GM21381 (cell line): ENCODE results near the gene DNAAF8.
"Not testable (repeated sequence)": the region's sequence is repeated elsewhere in the genome, so short reads cannot be mapped to it uniquely, and the experiment has no call there.

ENCODE experiments used
- ATAC-seq: cut with Tn5 transposase; IDR thresholded peaks from one replicate; pipeline ENCODE4 v1.9.1; 2021; ENCODE audit warnings: mild to moderate bottlenecking, moderate library complexity; ENCODE audit not compliant: unreplicated experiment

The DNAAF8 gene

DNA sequence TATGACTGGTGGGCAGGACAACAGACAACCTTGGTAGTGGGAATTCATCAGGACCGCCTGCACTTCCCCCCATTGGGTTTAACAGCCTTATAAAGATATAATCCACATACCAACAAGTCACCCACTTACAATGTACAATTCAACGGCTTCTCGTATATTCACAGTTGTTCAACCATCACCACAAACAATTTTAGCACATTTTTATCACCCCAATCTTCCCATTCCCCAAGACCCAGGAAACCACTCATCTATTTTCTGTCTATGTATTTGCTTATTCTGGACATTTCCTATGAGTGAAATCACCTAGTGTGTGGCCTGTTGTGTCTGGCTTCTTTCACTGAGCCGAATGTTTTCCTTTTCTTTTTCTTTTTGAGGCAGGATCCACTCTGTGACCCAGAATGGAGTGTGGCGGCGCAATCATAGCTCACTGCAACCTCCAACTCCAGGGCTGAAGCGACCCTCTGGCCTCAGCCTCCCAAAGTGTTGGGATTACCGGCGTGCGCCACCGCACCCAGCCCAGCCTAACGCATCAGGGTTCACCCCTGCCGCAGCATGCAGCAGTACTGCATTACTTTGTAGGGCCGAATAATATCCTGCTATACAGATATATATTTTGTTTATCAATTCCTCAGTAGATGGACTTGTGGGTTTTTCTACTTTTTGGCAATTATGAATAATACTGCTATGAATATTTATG, 11.1 kb upstream of the DNAAF8 start:
- no peak for ATAC-seq

DNA sequence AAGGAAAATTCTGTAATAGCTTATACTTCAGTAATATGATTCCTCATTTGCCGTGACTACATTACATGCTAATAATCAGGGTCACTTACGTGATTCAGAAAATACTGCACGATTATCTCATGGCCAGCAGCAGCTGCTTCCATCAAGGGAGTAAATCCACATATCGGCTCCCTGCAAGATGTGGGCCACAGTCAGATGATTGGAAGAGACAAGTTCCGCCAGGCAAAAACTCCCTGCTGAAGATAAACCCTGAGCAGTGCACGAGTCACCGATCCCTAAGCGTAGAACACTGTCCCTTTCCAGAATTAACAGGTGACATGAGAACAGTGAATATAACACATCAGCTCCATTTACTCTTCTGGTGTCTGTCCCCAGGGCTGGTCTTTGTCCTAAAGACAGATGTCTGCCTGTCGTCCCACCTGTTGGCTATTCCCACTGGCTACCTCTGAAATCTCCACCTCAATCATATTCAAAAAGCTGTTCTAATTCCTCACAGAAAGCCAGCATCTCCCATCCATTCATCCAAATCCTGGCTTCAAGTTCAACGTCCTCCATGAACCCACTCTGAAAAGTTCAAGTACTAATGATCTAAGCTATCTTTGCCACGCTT, 9.6 kb upstream of the DNAAF8 start:
- ATAC-seq, result no peak

DNA sequence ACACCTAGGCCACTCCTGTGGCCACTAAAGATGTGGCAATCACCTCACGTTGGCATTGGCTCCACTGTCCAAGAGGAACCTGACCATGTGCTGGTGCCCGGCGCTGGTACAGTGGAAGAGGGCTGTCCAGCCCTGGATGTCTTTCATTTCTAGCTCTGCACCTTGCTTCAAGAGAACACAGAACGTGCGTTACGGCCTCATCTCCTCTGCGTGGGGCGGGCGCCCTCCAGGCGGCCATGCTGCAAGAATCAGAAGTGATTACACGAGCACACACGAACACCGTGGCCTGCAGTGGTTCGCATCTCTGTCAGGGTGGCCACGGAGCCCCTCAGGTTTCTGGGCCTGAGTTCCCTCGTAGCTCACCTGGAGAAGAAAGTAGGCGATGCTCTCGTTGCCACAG, 7.7 kb upstream of the DNAAF8 start:
- ATAC-seq, result no peak

DNA sequence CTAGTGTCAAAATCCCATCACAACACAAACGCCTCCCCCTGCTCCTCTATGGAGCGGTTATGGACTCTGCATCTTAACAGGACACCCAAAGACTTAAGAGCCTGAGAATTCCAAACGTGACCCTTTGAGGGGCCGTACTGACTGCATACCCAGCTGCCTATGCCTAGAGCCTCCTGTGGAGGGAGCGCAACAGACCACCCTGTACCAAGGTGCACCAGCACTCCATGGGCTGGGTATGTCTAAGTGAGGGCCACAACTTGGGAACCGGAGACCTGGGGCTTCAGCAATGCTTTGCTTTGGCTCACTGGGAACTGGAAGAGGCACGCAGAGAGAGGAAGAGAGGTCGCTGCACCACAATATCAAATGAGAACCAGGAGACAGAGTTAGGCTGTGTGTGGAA, 5.7 kb upstream of the DNAAF8 start:
- ATAC-seq, result no peak

DNA sequence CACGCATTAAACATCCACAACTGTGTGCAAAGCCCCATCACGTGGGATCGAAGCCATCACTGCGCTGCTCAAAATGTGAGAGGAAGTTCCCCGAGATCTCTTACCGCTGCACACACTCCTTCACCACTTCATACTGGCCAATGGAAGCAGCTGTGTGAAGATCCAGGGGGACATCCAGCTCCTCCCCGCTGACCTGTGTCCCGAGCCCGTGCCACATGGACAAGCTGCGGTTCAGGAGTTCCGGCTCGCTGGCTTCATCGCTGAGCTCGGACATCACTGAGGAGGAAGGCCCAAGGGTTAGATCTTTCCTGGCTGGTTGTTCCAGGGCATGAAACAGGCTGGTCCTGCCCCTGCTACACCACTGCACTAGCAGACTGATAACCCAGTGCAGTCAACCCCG, 4.5 kb upstream of the DNAAF8 start:
- ATAC-seq, result no peak

DNA sequence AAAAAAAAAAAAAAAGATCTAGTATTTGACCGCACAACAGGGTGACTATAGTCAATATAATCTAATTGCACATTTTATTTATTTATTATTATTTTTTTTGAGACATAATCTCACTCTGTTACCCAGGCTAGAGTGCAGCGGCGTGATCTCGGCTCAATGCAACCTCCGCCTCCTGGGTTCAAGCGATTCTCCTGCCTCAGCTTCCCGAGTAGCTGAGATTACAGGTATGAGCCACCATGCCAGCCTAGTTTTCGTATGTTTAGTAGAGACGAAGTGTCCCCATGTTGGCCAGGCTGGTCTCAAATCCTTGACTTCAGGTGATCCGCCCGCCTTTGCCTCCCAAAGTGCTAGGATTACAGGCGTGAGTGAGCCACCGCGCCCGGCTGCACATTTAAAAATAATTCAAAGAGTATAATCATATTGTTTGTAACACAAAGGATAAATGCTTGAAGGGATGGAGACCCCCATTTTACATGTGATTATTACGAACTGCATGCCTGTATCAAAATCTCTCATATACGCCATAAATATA, 1.1 kb upstream of the DNAAF8 start:
- ATAC-seq, result no peak

DNA sequence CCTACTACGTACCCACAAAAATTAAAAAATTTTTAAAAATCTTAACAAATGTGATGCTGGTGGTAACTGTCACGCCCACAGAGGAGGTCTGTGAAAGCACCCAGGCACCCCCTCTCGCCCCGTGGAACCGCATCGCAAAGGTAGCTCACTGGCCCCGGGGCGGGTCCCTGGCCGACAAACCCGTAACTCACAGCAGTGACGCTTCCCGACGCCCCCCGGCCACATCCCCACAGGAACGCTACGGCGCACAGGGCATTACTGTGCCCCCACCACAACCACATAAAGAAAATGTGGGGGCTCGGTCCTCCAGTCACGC, 632 bp upstream of the DNAAF8 start:
- peak; percentile 14 for ATAC-seq

DNA sequence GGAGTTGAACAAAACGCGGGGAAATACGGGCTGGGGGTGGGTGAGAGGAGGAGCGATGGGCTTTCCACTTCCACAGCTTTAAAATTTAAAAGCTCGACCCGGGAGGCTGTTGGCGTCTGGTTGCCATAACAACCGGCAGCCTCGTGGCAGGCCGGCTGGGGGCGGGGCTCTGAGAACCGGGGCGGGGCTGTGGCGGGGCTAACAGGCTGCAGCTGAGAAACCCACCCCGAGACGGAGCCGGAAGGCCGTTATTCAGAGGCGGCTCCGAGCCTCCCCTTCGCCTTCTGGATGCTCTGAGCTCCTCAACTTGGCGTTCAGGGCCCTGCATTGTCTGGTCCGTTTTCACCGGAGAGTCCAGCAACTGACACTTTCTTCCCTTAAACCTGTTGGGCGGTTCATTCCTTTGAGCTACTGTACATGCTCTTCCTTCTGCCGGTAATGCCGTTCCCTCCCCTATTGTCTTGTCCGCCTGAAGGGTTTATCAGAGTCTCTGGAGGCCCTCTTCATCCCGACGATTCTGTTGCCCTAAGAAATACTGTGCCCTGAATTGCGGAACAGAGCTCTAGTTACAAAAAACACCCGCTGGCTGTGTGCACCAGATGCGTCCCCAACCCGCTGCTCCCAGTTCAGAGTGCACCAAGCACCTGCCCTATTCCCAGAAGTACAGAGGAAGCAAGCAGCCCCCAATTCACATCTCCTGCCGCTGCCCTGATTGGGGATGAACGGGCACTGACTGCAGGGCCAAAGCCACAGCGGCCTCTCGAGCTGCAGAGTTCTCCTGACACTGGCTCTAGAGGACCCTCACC, 596 bp downstream of the DNAAF8 start:
- peak; percentile 50 for ATAC-seq

DNA sequence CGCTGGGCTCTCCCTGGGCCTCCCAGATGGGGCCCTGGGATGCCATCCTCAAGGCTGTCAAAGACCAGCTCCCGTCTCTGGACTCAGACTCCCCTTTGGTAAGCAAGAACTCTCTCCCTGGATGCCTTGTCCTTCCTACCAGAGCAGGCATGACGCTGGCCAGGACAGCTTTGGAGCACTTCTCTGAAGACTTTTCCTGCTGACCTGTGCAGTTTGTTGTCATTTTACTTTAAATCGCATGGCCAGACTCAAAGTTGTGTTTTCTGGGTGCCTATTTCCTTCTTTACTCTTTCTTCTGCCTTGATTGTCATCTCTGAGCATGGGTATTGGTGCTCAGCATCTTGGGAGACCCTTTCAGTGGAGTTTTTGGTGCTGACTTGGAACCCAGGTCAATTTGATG, 2.2 kb downstream of the DNAAF8 start:
- ATAC-seq, result no peak

DNA sequence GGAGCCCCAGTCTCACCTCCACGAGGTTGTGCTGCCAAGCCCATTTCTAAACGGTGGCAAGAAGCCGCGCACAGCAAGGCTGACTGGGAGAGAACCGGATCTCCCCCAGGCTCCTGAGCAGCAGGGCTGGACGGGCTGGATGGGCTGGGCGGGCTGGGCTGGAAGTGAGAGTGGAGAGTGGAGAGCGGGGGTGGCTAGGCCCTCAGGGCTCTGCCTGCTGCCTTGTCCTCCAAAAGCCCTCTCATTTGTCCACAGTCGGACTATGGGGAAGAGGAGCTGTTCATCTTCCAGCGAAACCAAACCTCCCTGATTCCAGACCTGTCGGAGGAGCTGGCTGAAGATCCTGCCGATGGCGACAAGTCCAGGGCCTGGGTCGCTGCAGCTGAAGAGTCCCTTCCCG, 3.2 kb downstream of the DNAAF8 start:
- ATAC-seq, result no peak

DNA sequence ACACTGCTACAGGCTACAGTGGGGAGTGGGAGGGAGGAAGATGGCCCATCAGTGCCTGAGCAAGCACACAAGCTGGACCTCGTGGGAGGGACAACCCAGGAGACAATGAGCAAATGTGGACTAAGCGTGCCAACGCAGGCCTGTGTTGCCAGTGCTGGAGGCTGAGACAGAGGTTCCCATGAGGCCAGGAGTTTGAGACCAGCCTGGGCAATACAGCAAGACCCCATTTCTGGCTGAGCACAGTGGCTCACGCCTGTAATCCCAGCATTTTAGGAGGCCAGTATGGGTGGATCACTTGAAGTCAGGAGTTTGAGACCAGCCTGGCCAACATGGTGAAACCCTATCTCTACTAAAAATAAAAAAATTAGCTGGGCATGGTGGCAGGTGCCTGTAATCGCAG, 4.0 kb downstream of the DNAAF8 start:
- ATAC-seq, result not testable (repeated sequence)

DNA sequence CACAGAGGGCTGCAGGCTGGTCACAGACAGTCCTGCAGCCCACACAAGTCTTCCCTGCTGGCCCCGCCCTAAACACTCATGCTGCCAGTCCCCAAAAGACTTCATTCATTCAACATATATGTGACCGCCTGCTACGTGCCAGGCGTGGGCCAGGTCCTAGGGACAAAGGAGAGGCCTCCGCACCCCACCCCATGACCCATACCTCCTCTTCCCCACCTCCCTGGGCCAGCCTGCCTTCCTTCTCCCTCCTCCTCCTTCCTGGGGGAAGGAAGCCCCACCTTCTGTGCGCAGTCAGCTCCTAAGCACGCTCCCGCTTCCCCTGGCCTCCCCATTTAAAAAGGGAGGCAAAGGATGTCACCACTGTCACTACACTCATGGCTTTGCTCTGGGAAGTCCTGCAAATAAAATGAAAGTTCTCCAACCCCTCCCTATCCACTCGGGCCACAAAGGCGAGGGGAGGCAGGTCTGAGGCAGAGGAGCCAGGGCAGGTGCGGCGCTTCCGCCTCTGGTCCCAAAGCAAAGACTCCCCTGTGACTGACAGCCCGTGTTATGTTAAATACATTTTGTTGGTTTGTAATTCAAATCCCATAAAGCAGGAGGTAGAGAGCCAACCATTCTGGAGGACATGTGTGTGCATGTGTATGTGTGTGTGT, 9.0 kb downstream of the DNAAF8 start:
- no peak for ATAC-seq

DNA sequence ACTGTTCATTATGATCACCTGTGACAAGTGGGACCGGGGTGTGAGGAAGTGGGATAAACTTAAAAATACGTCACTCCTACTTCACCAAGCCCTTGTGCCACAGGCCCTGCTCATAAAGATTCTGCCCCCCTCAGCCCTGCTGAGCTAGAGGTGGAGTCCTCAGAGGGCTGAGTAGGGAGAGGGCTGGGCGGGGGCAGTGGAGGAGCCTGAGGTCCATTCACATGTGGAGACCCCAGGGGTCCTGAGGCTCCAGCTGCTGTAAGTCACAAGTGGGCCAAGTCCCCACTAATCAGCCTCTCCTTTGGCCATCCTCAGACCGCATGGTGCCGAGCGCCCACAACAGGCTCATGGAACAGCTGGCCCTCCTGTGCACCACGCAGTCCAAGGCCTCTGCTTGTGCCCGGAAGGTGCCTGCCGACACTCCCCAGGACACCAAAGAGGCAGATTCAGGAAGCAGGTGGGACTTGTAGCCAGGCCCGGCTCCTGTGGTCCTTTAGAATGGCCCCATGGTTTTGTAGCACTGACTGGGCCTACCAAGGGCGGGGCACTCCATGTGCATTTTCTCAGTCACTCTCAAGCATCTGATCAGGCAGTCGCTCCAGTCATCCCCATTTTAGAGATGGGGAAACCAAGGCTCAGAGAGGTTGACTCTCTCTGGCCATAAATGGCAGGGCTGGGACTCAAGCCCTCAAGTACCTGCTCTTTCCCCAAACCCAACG, 10.4 kb downstream of the DNAAF8 start:
- ATAC-seq, result no peak

DNA sequence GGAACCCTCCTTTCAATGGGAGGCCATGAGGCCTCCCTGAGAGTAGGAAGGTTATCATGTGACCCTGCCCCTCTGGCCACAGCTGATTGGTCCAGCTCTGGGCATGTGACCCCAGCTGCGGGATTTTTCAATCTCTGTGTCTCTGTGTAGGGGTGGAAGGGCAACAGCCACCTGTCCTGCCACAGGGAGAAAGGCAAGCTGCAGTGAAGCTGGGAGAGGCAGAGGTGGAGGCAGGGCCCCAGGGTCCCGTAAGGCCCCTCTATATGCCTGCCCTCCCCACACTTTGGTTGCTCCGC, 10.9 kb downstream of the DNAAF8 start:
- ATAC-seq, result no peak

DNA sequence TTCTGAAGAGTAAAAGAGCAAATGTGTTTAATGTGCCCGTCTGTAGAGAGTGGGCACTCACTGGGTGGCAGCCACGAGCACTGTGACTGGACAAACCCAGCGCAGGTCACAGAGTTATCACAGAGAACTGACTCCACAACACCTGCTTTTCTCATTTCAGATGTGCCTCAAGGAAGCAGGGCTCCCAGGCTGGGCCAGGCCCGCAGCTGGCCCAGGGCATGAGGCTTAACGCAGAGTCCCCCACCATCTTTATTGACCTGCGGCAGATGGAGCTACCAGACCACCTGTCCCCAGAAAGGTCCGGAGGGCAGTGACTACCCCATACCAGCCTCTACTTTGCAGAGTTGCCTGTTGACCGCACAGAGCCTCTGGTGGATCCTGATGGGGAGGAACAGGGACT, 11.9 kb downstream of the DNAAF8 start:
- no peak for ATAC-seq

DNA sequence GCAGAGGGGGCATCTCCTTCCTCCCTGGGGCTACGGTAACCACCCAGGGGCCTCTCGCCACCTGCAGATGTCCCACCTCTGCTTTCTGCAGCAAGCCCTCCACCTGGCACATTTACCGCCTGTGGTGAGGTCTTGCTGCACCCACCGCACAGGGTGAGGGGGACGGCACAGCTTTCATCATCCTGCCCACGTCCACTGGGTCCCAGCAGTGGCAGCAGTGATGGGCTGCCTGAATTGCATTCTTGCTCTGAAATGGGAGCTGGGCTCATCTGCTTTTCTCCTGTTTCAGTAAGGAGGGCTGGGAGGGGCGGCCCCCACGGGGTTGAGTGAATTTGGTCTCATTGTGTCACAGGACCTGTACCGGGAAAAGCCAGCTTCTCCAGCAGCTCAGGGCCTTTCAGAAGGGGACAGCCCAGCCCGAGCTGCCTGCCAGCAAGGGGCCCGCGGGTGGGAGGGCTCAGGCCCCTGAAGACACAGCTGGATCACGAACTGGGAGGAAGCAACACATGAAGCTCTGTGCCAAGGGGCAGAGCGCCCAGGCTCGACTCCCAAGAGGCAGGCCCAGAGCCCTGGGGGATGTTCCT, 12.7 kb downstream of the DNAAF8 start:
- no peak for ATAC-seq

DNA sequence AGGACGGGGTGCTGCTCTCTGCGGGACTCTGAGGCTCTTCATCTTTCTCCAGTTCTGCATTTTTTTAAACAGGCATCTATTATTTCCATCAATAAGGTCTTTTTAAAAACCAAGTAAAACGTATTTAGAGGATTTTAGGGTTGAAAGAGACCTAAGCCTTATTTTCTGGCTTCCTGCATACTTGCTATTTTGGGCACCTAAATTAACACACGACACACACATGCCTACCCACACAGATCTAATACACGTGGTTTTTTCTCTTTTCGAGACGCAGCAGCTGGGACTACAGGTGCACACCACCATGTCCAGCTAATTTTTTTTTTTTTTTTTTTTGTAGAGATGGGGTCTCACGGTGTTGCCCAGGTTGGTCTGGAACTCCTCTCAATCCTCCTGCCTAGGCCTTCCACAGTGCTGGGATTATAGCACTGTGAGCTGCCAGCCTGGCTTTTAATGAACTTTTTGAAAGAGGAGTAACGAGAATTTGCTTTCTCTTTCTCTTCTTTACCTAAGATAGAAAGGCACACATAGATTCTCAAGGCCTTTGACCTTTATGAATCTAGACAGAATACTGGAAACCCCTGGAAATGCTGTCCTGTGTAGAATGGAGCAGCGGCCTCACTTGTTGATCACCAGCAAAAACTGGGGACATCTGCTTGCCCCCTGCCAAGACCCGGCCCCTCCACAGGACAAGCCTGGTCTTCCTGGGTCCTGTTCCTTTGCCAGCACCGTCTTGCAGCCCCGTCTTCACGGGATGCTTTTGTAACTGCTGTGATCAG, 13.8 kb downstream of the DNAAF8 start:
- no peak for ATAC-seq

DNA sequence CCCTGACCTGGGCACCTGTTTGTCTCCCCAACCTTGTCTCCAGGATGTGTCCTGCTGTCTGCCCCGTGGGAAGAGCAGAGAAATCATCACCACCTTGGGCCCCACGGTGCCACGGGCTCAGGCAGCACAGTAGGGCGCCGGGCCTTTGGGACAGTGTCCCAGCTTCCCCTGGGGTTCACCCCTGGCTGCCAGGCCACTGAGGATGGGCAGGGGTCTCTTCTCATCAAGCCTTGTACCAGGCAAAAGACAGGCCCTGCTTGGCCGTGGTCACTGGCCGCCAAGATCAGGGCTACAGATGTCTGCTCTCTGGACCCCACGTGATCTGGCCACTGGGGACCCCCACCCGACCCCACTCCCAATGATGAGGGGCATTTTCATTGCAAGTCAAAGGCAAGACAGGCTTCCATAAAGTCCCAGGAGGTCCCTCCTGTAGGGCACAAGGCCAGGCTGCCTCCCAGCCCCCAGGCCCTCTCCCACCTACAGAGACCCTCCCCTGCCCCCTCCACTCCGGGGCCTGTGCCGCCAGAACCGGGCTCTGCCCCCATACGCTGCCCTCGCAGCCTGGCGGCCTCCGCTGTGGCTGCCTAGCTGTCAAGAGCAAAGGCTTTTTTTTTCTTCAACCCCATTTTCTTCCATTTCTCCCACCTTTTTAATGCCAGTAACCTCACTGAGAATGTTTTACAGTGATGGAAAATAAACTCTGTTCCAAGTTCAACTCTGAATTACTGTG, 14.5 kb downstream of the DNAAF8 start:
- no peak for ATAC-seq

DNA sequence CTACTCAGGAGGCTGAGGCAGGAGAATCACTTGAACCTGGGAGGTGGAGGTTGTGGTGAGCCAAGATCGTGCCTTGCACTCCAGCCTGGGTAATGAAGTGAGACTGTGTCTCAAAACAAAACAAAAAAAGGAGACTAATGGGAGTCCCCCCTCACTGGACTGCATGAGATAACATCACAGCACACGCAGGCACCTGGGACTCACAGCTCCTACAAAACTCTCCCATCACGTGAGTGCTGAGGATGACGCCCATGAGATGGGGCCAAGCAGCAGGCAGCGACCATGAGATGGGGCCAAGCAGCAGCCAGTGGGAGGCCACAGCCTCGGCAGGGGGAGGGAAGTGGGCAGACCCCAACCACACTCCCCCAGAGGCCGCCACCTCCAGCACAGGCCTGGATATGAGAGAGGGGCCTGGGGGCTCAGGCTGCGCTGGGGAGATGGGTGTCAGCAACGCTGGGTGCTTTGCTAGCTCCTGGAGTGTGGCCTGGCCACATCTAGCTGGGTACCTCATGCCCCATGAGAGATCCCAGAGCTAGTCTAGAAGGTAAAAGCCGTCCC, 15.4 kb downstream of the DNAAF8 start:
- no peak for ATAC-seq
